UCSD-AML1 (cell line): Measurements from ENCODE around the gene LYPD3.

Source experiments
- DNase-seq: peaks from one replicate; lab custom pipeline; 2025; ENCODE audit not compliant: unreplicated experiment; lab: John Stamatoyannopoulos, UW

LYPD3 gene

GRCh38 chr19:43435775-43436174 is 29.6 kb downstream of the LYPD3 start:
- no peak for DNase-seq

DNA sequence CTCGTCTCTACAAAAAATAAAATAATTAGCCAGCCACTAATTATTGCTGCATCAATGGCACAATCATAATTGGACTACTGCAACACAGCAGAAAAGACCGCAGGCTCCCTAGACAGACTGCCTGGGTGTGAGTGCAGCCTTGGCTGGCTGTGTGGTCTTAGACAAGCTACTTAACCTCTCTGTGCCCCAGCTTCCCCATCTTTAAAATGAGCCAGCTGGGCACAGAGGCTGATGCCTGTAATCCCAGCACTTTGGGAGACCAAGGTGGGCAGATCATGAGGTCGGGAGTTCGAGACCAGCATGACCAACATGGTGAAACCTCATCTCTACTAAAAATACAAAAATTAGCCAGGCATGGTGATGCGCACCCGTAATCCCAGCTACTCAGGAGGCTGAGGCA is 31.7 kb downstream of the LYPD3 start:
- DNase-seq, result no peak

GRCh38 chr19:43433358-43433673 is 32.1 kb downstream of the LYPD3 start:
- no peak for DNase-seq

GRCh38 chr19:43430976-43431375 is 34.4 kb downstream of the LYPD3 start:
- DNase-seq, result no peak

GRCh38 chr19:43430142-43430710 is 35.2 kb downstream of the LYPD3 start:
- no peak for DNase-seq

- DNase-seq, result no peak
These were observed 36.0 kb downstream of the LYPD3 start for GRCh38 chr19:43429395-43429794.

DNA sequence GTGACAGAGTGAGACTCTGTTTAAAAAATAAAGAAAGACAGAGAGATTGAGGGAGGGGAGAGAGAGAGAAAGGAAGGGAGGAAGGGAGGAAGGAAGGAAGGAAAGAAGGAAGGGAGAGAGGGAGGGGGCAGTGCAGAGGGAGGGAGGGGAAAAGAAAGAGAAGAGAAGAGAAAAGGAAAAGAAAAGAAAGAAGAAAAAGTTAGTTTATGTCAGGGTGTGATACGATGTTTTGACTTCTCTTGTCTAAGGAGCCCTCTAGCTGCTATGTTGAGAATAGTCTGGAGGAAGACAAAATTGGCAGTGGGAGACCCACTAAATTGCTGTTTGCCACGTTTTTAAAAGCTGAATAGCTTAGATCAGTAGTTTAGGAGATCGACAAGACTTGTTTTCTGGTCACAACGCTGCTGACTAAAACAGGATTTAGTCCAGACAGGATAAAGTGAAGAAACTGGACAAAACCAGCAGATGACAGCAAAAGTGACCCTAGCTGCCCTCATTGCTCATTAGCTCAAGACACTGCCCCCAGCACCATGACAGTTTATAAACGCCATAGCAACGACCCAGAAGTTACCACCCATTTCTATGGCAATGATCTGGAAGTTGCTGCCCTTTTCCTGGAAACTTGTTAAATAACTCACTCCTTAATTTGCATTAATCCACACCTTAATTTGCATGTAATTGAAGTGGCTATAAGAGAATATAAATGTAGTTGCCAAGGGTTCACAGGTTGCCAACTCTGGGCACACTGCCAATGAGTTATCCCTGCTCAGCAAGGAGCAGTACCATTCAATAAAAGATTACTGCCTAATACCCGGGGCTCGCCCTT is 39.6 kb downstream of the LYPD3 start:
- no peak for DNase-seq

DNA sequence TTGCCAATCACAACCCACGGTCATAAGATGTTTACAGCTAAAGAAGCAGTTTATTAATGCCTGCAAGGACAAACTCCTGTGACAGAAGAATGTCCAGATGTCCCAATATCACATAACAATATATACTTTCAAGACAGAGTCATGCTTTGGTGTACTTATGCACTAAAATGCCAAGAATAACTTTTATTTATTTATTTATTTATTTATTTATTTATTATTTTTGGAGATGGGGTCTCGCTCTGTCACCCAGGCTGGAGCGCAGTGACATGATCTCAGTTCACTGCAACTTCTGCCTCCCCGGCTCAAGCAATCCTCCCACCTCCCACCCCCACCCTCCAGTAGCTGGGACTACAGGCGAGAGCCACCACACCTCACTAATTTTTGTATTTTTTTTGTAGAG is 41.6 kb downstream of the LYPD3 start:
- DNase-seq, result no peak

- no peak for DNase-seq
These were observed 42.7 kb downstream of the LYPD3 start for GRCh38 chr19:43422689-43423066.

DNA sequence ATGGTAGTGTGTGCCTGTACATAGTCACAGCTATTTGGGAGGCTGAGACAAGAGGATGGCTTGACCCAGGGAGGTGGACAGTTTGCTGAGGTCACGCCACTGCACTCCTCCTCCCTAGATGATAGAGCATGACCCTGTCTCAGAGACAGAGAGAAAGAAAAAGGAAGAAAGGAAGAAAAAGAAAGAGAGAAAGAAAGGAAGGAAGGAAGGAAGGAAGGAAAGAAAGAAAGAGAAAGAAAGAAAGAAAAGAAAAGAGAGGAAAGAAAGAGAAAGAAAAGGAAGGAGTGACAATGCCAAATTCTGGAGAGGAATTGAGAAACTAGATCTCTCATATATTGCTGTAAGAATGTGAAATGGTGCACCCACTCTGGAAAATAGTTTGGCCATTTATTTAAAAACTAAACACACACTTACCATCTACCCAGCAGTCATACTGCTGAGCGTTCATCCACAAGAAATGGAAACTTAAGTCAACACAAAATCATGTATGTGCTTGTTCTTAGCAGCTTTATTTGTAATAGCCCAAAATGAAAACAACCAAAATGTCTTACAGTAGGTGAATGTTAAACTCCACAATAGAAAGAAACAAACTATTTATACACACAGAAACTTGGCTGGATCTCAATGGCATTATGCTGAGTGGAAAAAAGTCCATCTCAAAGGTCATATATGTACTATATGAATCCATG is 43.3 kb downstream of the LYPD3 start:
- DNase-seq, result no peak

DNA sequence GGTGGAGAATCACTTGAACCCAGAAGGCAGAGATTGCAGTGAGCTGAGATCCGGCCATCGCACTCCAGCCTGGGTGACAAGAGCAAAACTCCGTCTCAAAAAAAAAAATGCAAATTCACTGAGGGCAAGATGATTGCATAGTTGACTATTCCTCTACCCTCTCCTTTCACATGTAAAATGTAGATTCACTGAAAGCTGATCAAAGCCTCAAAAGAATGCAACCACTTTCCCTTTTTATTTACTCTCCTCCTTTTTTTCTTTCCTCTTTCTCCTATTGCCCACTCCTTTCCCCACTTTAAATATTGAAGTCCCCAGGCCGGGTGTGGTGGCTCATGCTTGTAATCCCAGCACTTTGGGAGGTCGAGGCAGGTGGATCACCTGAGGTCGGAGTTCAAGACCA is 44.5 kb downstream of the LYPD3 start:
- DNase-seq, result no peak

GRCh38 chr19:43416951-43417623 is 48.3 kb downstream of the LYPD3 start:
- no peak for DNase-seq

DNA sequence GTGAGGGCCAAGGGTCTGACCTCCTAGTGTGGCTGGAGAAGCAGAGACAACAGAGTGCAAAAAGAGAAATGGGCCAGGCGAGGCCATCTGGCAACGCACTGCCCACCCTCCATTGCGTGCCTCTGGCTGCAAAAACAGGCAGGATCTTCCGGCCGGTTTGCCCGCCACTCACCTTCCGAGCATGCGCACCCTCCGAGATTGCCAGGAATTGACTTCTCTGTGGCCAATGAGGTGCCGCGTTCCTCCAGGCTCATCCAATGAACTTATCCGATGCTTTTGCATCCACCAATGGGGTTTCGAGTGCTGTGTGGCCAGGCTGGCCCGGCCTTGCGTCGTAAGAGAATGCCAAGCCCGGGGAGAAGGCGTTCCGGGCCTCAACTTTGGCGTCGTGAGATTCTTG is 50.9 kb downstream of the LYPD3 start, which contains the start of gene TEX101:
Gene TEX101, plus strand, starts transcription at position 337 of the 400 bp plus-strand sequence. CDS start 1,030 bp downstream, outside the sequence.
- no peak for DNase-seq

- DNase-seq, result no peak
These were observed 53.0 kb downstream of the LYPD3 start for GRCh38 chr19:43412441-43412840.
